GM10847 (cell line): ENCODE data around the gene TTPAL.

Experiments
- POLR2A ChIP-seq: IDR thresholded peaks from 2 replicates; pipeline ENCODE4 v1.6.1; 2011; ENCODE audit not compliant: insufficient read length; ENCODE audit errors: extremely low read depth

TTPAL gene

DNA sequence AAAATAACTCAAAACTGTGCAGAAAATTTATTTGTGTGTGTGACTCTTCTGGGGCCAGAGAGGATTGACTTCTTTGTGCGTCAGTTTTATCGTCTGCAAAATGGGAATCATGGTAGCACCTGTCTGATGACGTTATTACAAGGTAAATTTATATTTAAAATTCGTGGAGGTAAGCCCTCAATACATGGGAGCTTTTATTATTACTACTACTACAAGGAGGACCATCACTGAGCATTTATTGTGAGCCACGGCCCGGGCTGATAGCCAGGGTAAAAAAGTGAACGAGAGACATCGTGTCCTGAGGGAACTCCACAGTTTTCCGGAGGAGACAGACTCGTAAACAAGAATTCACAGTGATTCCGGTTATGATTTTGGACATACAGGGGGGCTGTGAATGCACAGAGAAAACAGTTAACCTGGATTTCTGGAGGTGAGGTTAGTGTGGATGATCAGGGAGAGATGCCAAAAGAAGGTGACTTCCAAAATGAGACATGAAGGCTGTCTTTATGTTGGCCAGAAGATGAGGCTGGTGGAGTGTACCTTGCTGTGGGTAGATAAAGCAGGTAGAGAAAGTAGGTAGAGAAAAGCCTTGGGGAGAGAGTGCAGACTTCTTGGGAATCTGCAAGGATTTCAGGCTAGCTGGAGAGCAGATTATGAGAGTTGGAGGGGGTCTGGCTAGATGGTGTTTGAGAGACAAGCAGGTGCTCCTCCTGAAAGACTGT lies 56.7 kb downstream of the TTPAL start:
- TF ChIP-seq POLR2A = no peak

DNA sequence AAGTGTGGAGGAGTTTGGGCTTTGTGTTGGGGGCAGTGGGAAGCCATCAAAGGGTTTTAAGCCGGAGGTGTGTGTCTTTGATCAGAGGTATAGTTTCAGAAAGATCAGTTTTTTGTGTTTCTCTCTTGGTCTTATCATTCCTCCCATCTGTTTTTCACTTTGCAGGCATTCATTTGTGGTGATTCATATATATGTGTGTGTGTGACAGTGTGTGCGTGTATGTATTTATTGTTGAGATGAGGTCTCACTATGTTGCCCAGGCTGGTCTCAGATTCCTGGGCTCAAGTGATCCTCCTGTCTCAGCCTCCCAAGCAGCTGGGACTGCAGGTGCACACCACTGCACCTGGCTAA lies 57.3 kb downstream of the TTPAL start:
- no peak for TF ChIP-seq POLR2A

GRCh38 chr20:44533928-44534327 lies 58.3 kb downstream of the TTPAL start:
- no peak for TF ChIP-seq POLR2A

DNA sequence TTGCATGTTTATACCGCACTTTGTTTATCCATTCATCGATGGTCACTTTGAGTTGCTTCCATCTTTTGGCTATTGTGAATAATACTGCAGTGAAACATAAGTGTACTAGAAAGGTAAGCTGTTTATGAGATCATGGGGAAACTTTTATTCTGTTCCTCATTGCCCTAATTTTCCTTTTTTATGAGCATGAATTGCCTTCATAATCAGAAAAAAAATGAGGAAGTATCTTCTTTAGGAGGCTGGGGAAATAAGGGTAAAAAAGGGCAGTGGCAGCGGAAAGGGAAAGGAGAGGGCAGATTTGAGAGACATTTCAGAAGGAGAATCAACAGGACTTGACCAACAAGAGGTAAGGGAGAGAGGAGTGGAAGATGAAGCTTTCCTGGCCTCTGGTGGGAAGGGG lies 60.5 kb downstream of the TTPAL start:
- no peak for TF ChIP-seq POLR2A

GRCh38 chr20:44537993-44538392 lies 62.3 kb downstream of the TTPAL start:
- TF ChIP-seq POLR2A = no peak

GRCh38 chr20:44540834-44541233 lies 65.2 kb downstream of the TTPAL start:
- TF ChIP-seq POLR2A = no peak

DNA sequence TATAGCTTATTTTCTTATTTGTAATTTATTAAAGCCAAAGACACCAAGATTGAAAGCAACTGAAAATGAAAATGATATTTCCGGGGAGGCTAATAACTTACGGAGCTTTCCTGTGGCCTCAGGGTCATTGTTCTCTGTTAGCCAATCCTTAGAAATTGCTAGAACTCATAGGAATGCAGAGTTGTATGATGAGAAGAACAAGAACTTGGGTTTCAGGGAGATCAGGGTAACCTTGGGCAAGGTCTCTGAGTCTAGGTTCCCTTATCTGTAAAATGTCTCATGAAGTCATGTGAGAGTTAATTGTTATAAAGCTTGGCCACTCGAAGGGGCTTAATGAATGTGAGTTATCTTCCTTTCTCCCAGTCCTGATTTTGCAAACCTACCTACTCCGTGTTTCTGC lies 66.3 kb downstream of the TTPAL start:
- TF ChIP-seq POLR2A = no peak

GRCh38 chr20:44542890-44543289 lies 67.2 kb downstream of the TTPAL start:
- TF ChIP-seq POLR2A = no peak

DNA sequence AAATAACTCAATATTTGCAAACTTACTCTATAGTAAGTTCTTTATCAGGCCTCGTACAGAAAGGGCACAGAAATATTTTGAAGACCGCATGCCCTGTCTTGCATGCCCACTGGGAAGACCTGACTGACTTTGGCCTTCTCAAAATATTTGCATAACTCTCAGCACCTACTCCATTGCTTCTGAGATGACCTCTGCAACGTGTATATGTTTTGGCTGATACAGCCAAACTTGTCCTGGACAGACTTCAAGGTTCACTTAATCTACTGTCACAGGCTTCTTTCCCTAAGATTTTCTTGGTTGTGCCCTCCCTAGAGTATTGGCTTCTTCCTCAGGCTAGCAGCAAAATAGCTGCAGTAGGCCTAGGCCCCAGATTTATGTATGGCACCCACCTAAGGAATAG lies 67.7 kb downstream of the TTPAL start:
- TF ChIP-seq POLR2A = no peak
